Hematopoietic multipotent progenitor cell treated with erythropoietin and hydrocortisone succinate and interleukin-3 and kit ligand, for 8 days (in vitro differentiated cells): ENCODE measurements around the gene PHF23.

Source experiments
- DNase-seq: peaks from one replicate; pipeline ENCODE4 v3.0.0-alpha.2; 2015

The PHF23 gene

GRCh38 chr17:7219812-7220592, 19.3 kb downstream of the PHF23 start, which contains the start of the genes ACADVL and DLG4:
Gene ACADVL (plus strand): TSS chr17:7219938. CDS start chr17:7219985, 47 bp downstream.
Gene DLG4 (minus strand): TSS chr17:7219836.
- peak; percentile 85 for DNase-seq

GRCh38 chr17:7219229-7219811, 19.9 kb downstream of the PHF23 start:
- no peak for DNase-seq

- no peak for DNase-seq
These were observed 20.5 kb downstream of the PHF23 start for GRCh38 chr17:7218758-7219157.

DNA sequence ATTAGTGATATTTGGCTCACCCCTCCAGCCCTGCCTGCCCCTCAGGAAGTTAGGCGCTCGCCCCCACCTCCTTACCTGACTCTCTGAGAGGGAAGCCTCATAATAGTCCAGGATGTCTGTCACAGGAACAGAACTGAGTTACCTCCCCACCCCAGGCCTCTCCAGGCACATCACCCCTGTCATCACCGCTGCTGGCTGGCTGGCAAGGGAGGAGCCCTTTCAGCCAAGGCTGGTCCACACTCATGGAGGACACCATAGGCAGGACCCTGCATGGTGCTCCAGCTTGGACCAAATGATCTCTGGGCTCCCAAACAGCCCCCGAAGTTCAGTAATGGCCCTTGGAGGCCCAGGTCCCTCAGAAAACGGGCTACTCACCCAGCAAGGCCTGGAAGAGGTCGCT, 21.1 kb downstream of the PHF23 start:
- peak; percentile 22 for DNase-seq

GRCh38 chr17:7217113-7217987, 21.9 kb downstream of the PHF23 start:
- peak; percentile 67 for DNase-seq

- no peak for DNase-seq
These were observed 22.8 kb downstream of the PHF23 start for GRCh38 chr17:7216242-7217112.

- no peak for DNase-seq
These were observed 23.5 kb downstream of the PHF23 start for GRCh38 chr17:7215652-7216180.

- DNase-seq = no peak
These were observed 24.1 kb downstream of the PHF23 start for GRCh38 chr17:7215136-7215638.

DNA sequence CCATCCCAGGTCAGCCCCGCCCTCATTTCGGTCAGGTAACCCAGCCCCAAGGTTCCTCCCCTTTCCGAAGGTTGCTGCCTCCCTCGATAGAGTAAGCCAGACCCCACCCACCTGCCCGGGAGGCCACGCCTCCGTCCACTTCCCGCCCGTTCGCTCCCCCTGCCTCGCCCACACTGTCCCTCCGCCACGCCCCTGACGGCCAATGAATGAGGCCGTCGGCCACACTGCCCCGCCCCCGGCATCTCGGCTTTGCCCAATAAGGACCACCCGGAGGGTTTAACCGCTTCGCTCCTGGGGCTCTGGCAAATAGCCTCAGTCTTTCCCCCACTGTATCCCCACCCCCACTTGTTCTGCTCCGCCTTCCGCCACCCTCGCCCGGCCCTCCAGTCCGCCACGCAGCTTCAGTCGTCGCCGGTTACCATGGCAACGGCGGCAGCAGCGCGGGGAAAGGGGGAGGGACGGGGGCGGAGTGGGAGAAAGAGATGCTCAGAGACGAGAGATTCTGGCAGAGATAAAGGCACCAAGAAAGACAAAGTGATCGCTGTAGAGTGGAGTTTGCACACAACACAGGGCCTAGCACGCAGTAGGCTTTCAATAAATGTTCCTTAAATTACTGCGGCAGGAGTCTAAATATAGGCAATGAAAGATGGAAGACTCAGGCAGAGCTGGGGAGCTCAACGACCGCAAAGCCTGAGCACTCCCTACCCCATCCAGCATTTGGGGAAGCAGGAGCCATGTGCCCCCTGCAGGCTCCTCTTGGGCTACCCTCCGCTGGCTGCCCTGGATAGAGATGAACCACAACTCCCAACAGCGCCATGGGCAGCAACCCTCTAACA, 24.7 kb downstream of the PHF23 start:
- DNase-seq = peak; percentile 98

DNA sequence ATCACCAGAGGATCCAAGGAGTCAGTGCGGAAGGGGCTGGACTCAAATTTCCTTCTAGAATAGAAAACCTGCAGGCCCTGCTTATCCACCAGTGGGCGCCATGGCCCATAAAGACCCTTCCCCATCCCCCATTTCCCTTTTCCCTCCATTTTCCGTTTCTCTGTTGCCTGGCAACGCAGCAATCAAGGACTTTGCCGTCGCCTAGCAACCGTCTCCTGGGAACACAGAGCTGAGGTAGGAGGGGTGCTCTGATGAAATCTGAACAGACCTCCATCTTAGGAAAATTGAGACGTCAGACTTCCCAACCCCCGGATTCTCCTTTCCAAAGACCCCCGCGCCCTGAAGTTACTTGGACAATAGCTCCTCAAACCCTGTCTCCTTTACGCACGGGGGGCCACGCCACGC, 25.4 kb downstream of the PHF23 start:
- DNase-seq = peak; percentile 81

- DNase-seq = no peak
These were observed 27.6 kb downstream of the PHF23 start for GRCh38 chr17:7211491-7212273.

GRCh38 chr17:7208754-7209460, 30.4 kb downstream of the PHF23 start:
- no peak for DNase-seq

- DNase-seq = no peak
These were observed 31.2 kb downstream of the PHF23 start for GRCh38 chr17:7208027-7208571.

GRCh38 chr17:7207120-7208001, 31.9 kb downstream of the PHF23 start:
- DNase-seq = no peak

GRCh38 chr17:7205561-7205960, 33.7 kb downstream of the PHF23 start:
- no peak for DNase-seq

GRCh38 chr17:7204828-7205461, 34.3 kb downstream of the PHF23 start:
- DNase-seq = peak; percentile 82

DNA sequence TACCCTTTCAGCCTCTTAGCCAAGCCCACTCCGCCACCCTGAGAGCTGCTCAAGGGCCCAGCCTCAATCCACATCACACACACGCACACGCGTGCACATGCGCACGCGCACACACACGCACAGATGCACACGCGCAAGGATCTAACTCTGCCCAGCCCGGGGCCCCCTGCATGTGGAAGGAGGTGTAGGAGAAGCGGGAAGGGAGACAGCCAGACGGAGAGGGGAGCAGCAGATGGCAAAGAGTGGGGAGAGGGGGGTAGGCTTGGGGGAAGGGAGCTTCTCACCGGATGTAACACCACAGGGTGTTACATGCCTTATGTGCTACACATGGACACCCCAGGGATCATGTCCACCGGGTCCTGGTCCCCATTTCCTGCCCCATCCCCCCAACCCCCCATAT, 34.9 kb downstream of the PHF23 start:
- no peak for DNase-seq

GRCh38 chr17:7203391-7203790, 35.9 kb downstream of the PHF23 start:
- no peak for DNase-seq
